HFF-Myc (cell line): Measurements from ENCODE around the gene ZNF850.
A peak's percentile ranks its signal among the peaks of the same experiment; 100 is the strongest.

Source experiments
- DNase-seq: peaks from one replicate; pipeline ENCODE4 v3.0.0-alpha.2; 2011; ENCODE audit warnings: low read depth; ENCODE audit errors: extremely low read depth
- H3K4me3 ChIP-seq: replicated peaks from 2 replicates; pipeline ENCODE4 v1.5.1; 2011; ENCODE audit warnings: low read depth, mild to moderate bottlenecking, control low read depth, low read length
- CTCF ChIP-seq: IDR thresholded peaks from 2 replicates; pipeline ENCODE4 v1.5.1; 2012; ENCODE audit warnings: mild to moderate bottlenecking, low read depth, low read length, control low read depth; ENCODE audit errors: missing control alignments

Gene ZNF850

GRCh38 chr19:36688058-36688457 lies 84.5 kb downstream of the ZNF850 start:
- TF ChIP-seq CTCF, result no peak
- peak overlapping the region; percentile 81 for H3K4me3 ChIP-seq
- DNase-seq, result no peak

GRCh38 chr19:36687214-36688056 lies 85.2 kb downstream of the ZNF850 start, which contains the start of gene ZNF567:
TSS of gene ZNF567 (plus strand) at chr19:36687612. CDS start at chr19:36694868, 7,256 bp downstream.
- DNase-seq, result peak; percentile 77
- peak within 1 kb of the TSS; percentile 81 for H3K4me3 ChIP-seq
- no peak for TF ChIP-seq CTCF

GRCh38 chr19:36686365-36687213 lies 86.0 kb downstream of the ZNF850 start:
- H3K4me3 ChIP-seq, result peak overlapping the region; percentile 81
- no peak for DNase-seq
- no peak for TF ChIP-seq CTCF

GRCh38 chr19:36685835-36686234 lies 86.8 kb downstream of the ZNF850 start:
- no peak for DNase-seq
- H3K4me3 ChIP-seq, result no peak overlapping the region
- TF ChIP-seq CTCF, result no peak

GRCh38 chr19:36679455-36679854 lies 93.2 kb downstream of the ZNF850 start:
- no peak for DNase-seq
- no peak for TF ChIP-seq CTCF
- no peak overlapping the region for H3K4me3 ChIP-seq

GRCh38 chr19:36674201-36674600 lies 98.4 kb downstream of the ZNF850 start:
- TF ChIP-seq CTCF, result no peak
- no peak for DNase-seq
- no peak overlapping the region for H3K4me3 ChIP-seq
